HG03097 (cell line): ENCODE measurements around the gene ARHGAP22.
"Not testable (repeated sequence)": the region's sequence is repeated elsewhere in the genome, so short reads cannot be mapped to it uniquely, and the experiment has no call there.

Experiments used
- ATAC-seq: cut with Tn5 transposase; IDR thresholded peaks from one replicate; pipeline ENCODE4 v1.9.1; 2021; ENCODE audit not compliant: unreplicated experiment, low FRiP score

Gene ARHGAP22

DNA sequence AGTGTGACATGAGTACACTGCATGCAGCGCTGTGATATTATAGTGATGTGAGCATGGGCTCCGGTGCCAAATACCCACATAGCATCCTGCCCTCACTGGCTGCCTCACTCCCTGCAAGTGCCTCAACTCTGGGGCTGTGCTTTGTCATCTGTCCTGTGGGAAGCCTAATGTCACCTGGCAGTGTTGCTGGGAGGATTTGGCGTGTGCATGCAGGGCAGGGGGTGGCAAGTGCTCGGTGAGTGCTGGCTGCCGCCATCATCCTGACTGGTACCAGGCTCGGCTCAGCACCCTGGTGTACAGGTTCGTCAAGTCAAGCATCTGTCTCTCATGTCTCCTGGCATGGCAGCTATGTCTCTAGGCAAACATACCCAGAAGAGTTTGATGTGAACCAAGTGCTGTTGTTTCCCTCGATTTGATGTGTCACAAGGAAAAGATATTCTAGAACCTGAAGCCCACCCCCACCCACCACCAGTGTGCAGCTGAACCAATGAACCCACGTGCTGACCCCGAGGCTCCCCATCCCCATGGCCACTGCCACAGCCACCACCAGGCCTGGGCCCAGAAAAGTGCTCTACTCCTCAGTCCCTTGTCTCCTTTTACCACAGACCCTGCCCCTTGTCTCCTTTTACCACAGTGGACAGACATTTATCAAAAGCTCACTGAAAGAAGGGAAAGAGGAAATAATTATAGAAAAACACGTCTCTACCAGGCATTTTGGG, 162.6 kb downstream of the ARHGAP22 start:
- ATAC-seq = no peak

DNA sequence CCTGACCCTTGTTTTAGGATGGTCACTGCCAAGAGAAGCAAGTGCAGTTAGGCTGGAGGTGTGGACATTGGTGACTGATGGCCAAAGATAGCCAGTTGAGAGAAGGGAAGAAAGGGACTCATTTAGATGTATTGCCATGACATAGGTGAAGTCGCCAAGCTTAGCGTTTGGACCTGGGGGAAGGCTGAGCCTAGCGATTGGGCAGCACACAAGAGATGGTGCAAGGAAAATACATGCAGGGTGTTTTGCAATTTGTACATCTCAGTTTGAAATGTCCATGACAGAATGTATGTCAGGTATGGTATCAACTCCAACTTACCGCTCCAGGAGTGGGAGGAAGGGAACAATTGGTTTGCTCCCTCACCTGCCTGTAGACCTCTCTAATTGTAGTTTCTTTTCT, 164.1 kb downstream of the ARHGAP22 start:
- no peak for ATAC-seq

- ATAC-seq = no peak
Observed at GRCh38 chr10:48439581-48440041, 165.3 kb downstream of the ARHGAP22 start.

DNA sequence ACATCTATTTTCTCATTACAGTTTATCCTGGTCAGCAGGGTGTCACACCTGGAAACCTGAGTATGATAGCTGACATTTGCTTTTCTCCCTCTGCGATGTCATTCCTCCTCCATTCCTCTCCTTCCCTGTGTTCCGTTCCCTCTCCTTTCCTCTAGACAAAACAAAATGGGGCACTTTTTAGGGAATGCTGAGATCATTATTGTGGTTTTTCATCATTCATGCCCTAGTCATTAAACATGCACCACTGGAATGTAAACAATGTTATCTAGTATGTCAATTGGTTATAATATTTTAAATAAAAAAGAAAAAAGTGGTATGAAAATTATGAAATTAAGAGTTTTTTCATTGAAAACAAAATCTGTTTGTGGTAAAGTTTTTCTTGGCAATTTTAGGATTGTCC, 165.8 kb downstream of the ARHGAP22 start:
- no peak for ATAC-seq

- no peak for ATAC-seq
Observed at GRCh38 chr10:48437546-48437945, 167.3 kb downstream of the ARHGAP22 start.

DNA sequence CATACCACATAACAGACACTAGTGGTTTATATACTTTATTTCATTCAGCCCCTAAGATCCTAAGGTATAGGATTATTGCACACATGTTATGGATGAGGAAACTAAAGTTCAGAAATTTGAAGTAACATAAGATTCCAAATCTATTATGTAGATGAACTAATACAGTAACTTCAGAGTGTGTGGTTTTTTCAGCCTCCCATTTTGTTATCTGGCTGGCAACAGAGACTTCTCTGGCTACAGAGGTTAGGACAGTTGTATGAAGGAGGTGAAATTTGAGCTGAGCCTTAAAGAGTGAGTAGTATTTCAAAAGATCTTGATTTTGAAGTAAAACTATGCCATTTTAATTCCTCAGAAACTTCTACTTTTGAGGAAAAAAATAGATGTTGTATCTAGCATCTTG, 173.0 kb downstream of the ARHGAP22 start:
- ATAC-seq = no peak

DNA sequence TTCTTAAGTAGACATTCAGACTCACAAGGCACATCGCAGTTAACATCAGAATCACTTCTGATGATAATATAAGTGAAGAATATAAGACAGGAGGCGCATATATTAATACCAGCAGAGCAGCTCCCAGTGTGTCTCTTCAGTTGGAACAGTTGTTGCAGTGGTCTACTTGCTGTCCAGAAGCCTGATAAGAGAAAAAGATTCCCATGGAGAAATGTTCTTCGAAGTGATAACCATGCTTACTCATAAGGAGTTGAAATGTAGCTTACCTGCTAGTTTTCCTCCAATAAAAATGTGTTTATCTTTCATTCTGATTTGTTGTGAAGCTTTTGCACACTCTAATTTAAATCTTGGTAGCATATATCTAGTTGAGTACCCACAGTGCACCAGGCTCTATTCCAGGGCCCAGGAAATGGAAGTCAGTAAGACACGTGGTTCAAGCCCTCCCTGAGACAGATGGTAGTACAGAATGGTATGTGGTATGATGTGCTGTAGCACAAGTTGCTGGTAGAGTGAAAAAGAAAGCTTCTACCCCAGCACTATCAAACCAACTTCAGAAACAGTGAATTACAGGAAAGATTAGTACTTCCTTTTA, 174.4 kb downstream of the ARHGAP22 start:
- ATAC-seq = no peak

DNA sequence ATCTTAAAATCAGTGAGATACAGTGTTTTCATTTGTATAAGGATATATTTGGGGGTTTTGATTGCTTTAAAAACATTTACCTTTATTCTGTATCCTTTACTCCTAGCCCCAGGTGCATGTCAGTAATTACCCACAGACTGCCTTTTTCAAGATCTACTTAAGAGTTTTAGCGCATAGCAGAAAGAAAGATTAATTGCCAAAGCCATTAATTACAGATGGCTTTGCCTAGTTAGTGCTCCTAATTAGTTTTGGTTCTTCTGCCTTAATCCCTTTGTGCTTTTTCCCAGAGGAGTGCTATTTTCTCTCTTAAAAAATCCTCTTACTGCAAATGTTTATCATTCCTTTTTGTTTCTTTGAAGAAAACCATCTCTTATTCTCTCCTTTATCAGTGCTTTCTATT, 175.6 kb downstream of the ARHGAP22 start:
- no peak for ATAC-seq

DNA sequence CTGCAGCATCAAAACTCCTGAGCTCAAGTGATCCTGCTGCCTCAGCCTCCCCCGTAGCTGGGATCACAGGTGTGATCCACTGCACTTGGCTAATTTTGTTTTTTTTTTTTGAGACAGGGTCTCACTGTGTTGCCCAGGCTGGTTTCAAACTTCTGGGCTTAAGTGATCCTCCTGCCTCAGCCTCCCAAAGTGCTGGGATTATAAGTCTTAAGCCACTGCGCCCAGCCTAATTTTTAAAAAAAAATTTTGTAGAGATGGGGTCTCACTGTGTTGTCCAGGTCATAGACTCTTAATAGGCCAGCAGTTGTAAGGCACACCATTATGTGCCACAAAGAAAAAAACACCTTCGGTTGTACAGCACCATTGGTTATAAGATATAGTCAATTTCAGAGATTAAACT, 176.0 kb downstream of the ARHGAP22 start:
- ATAC-seq = no peak

GRCh38 chr10:48423884-48424283, 181.0 kb downstream of the ARHGAP22 start:
- ATAC-seq = no peak

- not testable (repeated sequence) for ATAC-seq
Observed at GRCh38 chr10:48421862-48422261, 183.0 kb downstream of the ARHGAP22 start.

- ATAC-seq = no peak
Observed at GRCh38 chr10:48419714-48420113, 185.2 kb downstream of the ARHGAP22 start.

GRCh38 chr10:48418189-48418788, 186.6 kb downstream of the ARHGAP22 start:
- ATAC-seq = no peak

DNA sequence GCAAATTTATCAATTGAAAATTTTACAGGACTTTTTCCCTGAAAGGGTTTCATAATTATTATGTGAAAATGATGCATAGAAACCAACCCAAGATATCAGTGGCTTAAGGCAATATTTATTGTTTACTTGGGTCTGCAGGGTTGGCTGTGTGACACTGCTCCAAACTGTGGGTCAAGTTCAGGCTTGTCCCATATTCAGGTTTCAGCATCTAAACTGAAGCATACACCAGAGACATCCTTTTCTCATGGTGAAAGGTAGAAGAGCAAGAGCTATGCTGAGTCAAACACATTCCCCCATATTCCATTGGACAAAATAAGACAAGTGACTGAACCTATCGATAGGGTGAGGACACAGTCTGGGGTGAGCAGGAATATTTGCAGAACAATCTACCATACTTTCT, 187.5 kb downstream of the ARHGAP22 start:
- ATAC-seq = no peak

- ATAC-seq = no peak
Observed at GRCh38 chr10:48416584-48417232, 188.2 kb downstream of the ARHGAP22 start.

DNA sequence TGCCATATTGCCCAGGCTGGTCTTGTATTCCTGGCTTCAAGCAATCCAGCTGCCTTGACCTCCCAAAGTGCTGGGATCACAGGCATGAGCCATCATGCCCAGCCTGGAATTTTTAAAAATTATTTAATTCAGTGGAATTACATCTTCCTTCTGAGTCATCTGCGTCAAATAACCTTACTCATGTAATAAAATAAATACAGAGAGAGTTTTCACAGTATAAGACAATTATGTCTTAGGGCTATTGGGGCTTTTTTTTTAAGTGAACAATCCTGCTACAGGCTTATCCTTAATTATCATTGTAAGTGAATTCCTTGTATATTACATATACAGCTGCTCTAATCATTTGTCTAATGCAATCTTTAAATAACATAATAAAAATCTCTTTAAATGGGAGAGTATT, 190.1 kb downstream of the ARHGAP22 start:
- ATAC-seq = no peak

GRCh38 chr10:48414160-48414559, 190.7 kb downstream of the ARHGAP22 start:
- ATAC-seq = no peak

- no peak for ATAC-seq
Observed at GRCh38 chr10:48412933-48413332, 191.9 kb downstream of the ARHGAP22 start.

DNA sequence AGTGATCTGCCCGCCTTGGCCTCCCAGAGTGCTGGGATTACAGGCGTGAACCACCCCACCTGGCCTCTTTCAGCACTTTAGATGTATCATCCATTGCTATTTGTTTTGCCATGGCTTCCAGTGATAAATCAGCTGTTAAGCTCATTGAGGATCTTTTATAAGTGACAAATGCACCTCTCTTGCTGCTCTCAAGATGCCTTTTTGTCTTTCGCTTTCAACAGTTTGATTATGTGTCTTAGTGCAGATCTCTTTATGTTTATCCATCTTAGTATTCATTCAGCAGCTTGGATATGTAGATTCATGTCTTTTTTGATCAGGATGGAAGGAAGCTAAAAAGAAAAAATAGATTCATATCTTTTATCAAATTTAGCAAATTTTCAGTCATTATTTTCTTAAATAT, 192.8 kb downstream of the ARHGAP22 start:
- no peak for ATAC-seq

DNA sequence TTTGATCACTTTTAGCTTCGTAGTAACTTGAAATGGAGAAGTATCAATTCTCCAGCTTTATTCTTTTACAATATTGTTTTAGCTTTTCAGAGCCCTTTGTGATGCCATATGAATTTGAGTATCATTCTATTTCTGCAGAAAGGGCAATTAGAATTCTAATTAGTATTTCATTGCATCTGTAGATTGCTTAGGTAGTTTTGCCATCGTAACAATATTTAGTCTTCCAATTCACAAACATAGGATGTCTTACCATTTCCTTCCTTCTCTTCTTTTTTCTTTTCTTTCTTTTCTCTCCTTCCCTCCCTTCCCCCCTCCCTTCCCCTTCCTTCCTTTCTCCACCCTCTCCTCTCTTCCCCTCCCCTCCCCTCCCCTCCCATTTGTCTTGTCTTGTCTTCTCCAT, 193.4 kb downstream of the ARHGAP22 start:
- no peak for ATAC-seq

DNA sequence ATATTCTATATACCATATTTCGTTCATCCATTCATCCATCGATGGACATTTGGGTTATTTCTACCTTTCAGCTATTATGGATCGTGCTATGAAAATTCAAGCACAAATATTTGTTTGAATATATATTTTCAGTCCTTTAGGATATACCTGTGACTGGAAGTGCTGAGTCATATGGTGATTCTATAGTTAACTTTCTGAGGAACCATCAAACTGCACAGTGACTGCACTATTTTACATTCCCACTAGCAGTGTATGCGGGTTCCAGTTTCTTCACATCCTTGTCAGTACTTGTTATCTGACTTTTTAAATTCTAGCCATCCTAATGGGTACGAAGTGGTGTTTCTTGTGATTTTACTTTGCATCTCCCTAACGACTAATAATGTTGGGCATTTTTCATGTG, 194.4 kb downstream of the ARHGAP22 start:
- no peak for ATAC-seq

DNA sequence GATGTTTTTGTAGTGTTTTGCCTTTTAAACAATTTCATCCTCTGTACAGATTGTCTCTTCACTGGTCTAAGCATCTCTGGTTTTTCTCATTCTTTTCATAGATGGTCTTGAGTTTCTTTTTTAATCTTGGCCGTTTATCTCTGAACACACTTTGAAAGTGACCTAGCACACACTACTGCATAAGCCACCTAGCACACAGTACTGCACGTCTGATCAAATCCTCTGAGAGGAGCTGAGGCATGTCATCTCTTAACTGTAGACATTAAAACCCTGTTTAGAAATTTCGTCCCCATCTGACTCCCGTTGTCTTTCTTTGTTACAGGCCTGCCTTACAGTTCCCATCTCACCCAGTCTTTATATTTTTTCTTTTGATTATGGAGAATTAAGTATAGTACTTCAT, 198.2 kb downstream of the ARHGAP22 start:
- no peak for ATAC-seq
